Glutamatergic neuron (in vitro differentiated cells): ENCODE results near the gene ANTKMT. TPM values are rescaled to one million over a fixed set of nuclear protein-coding genes. Genes with fewer than 3 reads are reported as not detected.

ENCODE experiments used
- DNase-seq: peaks from one replicate; pipeline ENCODE4 v3.0.0; 2022
- H3K27ac Mint-ChIP-seq: one replicate; pipeline ENCODE4 v1.8.0; 2020; ENCODE audit warnings: mild to moderate bottlenecking, mixed read lengths, inconsistent platforms; ENCODE audit not compliant: unreplicated experiment
- H3K27me3 Mint-ChIP-seq: one replicate; pipeline ENCODE4 v1.8.0; 2020; ENCODE audit warnings: mild to moderate bottlenecking, moderate library complexity, mixed read lengths, inconsistent platforms; ENCODE audit not compliant: unreplicated experiment
- H3K36me3 Mint-ChIP-seq: one replicate; pipeline ENCODE4 v1.8.0; 2020; ENCODE audit warnings: mild to moderate bottlenecking, mixed read lengths, inconsistent platforms; ENCODE audit not compliant: unreplicated experiment
- H3K4me1 Mint-ChIP-seq: one replicate; pipeline ENCODE4 v1.8.0; 2020; ENCODE audit warnings: mild to moderate bottlenecking, low read depth, mixed read lengths, inconsistent platforms; ENCODE audit not compliant: unreplicated experiment
- H3K4me3 Mint-ChIP-seq: one replicate; pipeline ENCODE4 v1.8.0; 2020; ENCODE audit warnings: mild to moderate bottlenecking, mixed read lengths, inconsistent platforms; ENCODE audit not compliant: unreplicated experiment
- H3K9me3 Mint-ChIP-seq: one replicate; pipeline ENCODE4 v1.8.0; 2020; ENCODE audit warnings: mild to moderate bottlenecking, moderate library complexity, mixed read lengths, inconsistent platforms; ENCODE audit not compliant: unreplicated experiment
- total RNA-seq: library from RNA; stranded (reverse); fragmentation: NEBNext Ultra II Directional; extraction: Animal tissue kit (Norgen Biotek cat#: 25700); gene quantifications from one replicate; pipeline ENCODE4 v1.2.1, GENCODE V29; 2021; ENCODE audit not compliant: unreplicated experiment
- TF ChIP-seq, protein P1 (sequence below): fragments of 200-600 bp; sonication (generic); IDR thresholded peaks from one replicate; pipeline ENCODE4 v1.5.0; 2021; ENCODE audit not compliant: partially characterized antibody, unreplicated experiment

Gene ANTKMT
- total RNA-seq, 1 donor from 2014 or later, result 61.1 TPM

DNA sequence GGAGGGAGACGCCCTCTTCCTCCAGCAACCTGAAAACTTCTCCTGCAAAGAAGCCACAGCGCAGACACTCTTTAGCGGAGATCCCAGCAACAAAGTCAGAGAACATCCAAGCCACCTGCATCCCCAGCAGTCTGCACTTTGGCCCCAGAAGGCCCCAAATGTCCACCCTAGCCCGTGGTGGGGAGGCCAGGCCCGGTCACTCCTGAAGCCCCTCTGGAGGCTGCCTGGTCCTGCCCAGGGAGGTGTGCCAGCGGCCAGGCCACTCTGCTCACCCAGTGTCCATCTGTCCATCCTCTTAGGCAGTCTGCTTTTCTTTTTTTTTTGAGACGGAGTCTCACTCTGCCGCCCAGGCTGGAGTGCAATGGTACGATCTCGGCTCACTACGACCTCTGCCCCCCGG is 11.4 kb downstream of the ANTKMT start:
- TF ChIP-seq, protein P1, sequence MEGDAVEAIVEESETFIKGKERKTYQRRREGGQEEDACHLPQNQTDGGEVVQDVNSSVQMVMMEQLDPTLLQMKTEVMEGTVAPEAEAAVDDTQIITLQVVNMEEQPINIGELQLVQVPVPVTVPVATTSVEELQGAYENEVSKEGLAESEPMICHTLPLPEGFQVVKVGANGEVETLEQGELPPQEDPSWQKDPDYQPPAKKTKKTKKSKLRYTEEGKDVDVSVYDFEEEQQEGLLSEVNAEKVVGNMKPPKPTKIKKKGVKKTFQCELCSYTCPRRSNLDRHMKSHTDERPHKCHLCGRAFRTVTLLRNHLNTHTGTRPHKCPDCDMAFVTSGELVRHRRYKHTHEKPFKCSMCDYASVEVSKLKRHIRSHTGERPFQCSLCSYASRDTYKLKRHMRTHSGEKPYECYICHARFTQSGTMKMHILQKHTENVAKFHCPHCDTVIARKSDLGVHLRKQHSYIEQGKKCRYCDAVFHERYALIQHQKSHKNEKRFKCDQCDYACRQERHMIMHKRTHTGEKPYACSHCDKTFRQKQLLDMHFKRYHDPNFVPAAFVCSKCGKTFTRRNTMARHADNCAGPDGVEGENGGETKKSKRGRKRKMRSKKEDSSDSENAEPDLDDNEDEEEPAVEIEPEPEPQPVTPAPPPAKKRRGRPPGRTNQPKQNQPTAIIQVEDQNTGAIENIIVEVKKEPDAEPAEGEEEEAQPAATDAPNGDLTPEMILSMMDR, result no peak
- Mint-ChIP-seq H3K9me3 (peaks cover 2% of the 10 kb centered on the region), H3K4me3 (no peak overlapping the region), H3K36me3 (no peaks in the 10 kb centered on the region), H3K27ac (no peak overlapping the region), H3K4me1 (no peaks in the 10 kb centered on the region), H3K27me3 (peaks cover 5% of the 10 kb centered on the region)
- no peak for DNase-seq

DNA sequence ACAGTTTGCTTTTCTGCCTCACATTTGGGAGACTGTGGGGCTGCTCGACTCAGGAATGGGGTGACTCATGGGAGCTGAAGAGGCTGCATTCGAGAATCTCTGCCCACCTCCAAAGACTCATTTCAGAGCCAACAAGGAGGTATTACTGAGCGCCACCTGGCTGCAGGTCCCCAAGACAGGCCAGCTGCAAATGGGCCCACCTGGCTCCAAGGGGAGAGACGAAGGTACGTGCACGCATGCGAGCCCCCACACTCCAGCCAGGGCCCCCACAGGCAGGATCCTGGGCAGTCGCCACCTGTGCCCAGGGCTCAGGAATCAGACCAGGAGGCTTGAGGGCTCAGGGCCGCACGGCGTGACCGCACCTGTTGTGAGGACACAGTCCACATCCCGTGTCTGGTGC is 12.0 kb downstream of the ANTKMT start:
- H3K27ac Mint-ChIP-seq, result no peak overlapping the region
- H3K27me3 Mint-ChIP-seq, result peaks cover 5% of the 10 kb centered on the region
- no peak for DNase-seq
- no peak overlapping the region for H3K4me3 Mint-ChIP-seq
- H3K9me3 Mint-ChIP-seq, result peaks cover 5% of the 10 kb centered on the region
- TF ChIP-seq, protein P1, result no peak
- H3K36me3 Mint-ChIP-seq, result no peaks in the 10 kb centered on the region
- no peaks in the 10 kb centered on the region for H3K4me1 Mint-ChIP-seq

DNA sequence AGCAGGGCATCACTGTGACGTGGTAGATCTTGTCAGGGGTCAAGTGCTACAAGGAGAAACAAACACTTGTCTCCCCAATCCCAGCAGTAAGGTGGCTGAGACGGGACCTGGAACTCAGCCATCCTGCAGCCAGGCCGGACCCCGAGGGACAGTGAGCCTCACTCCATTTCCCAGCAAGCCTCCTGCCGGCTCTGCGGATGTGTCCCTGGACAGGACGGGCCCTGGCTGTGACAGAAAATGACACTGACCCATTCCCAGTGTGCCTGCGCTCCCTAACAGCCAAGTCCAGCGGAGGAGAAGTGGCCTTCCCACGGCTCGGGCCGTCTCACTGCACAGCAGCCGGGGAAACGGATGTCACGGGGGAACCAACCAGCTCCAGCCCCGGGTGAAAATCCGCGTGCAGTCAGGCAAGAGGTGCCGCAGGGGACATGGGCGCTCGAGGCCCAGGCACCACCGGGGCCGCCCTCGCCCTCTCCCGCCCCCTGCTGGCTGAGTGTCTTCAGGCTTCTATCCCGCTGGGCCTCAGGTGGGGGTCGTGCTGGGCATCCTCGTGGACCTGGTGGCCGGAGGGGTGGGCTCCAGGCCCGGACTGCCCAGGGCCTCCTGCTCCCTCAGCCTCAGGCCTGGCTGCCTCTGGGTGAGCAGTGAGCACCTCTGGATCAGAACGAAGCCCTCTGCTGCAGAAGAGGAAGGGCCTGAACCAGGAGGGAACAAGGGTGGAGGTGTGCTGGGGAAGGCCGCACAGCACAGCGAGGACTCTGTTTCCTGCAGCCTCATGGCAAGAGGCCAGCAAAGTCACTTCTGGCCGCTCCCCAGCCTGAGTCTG is 12.6 kb downstream of the ANTKMT start:
- no peaks in the 10 kb centered on the region for H3K36me3 Mint-ChIP-seq
- H3K4me3 Mint-ChIP-seq, result no peak overlapping the region
- H3K4me1 Mint-ChIP-seq, result no peaks in the 10 kb centered on the region
- peaks cover 5% of the 10 kb centered on the region for H3K9me3 Mint-ChIP-seq
- peaks cover 5% of the 10 kb centered on the region for H3K27me3 Mint-ChIP-seq
- DNase-seq, result peak; percentile 80
- TF ChIP-seq, protein P1, result peak; percentile 72
- no peak overlapping the region for H3K27ac Mint-ChIP-seq

DNA sequence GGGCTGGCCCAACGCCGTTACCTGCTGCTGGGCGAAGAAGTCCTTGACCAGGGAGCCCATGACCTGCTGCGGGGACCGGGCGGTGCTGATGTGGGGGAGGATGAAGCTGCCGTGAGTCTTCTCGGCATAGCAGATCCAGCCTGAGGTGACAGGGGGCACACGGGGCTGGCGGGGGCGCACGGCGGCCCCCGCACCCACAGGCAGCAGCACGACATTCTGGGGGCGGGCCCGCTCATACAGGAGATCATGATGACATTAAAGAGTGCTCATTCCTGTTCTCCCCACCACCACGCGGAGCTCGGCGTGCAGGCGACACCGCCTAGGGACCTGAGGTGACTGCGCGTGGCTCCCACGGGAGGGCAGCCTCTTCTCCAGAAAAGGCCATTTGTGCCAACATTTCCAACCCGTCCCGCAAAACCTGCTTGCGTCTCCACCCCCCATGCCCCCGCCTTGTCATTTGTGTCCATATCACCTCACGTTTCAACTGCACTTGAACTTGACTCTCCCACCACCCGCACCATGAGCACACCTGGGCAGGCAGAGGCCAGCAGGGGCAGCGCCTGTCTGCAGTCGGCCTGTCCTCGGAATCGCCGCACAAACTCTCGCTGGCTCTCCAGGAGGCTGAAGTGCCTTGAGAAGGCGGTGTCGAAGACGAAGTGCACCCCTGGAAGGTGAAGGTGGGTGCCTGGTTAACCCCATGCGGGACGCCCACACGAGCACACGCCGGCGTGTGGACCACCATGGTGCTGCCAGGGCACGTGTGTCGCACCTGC is 13.4 kb downstream of the ANTKMT start:
- peaks cover 5% of the 10 kb centered on the region for H3K9me3 Mint-ChIP-seq
- no peaks in the 10 kb centered on the region for H3K4me1 Mint-ChIP-seq
- H3K27ac Mint-ChIP-seq, result no peak overlapping the region
- H3K4me3 Mint-ChIP-seq, result no peak overlapping the region
- TF ChIP-seq, protein P1, result no peak
- peaks cover 8% of the 10 kb centered on the region for H3K27me3 Mint-ChIP-seq
- H3K36me3 Mint-ChIP-seq, result no peaks in the 10 kb centered on the region
- no peak for DNase-seq
